B cell (primary cell): ENCODE measurements around the gene SETDB1. TPM values are rescaled to one million over a fixed set of nuclear protein-coding genes. Genes with fewer than 3 reads are reported as not detected.
A peak's percentile ranks its signal among the peaks of the same experiment; 100 is the strongest.
"Not testable (repeated sequence)": the region's sequence is repeated elsewhere in the genome, so short reads cannot be mapped to it uniquely, and the experiment has no call there.

Experiments used
- ATAC-seq: fragments of 200-7000 bp; cut with Tn5 transposase; one replicate; pipeline ENCODE4 v1.10.0; 2021; ENCODE audit warnings: low read depth, mild to moderate bottlenecking, moderate number of reproducible peaks, moderate library complexity
- CTCF ChIA-PET: fragments of 350-600 bp; sonication (Branson Sonifier 250); formaldehyde crosslinking; loops from one replicate; lab custom pipeline; 2021; ENCODE audit warnings: antibody characterized with exemption, inconsistent platforms; lab: Charles Lee
- POLR2A ChIA-PET: fragments of 350-600 bp; sonication (Branson Sonifier 250); formaldehyde crosslinking; loops from one replicate; lab custom pipeline; 2021; ENCODE audit warnings: antibody characterized with exemption; lab: Charles Lee
- DNase-seq: peaks from one replicate; pipeline ENCODE4 v3.0.0; 2013
- H2AFZ ChIP-seq: 2 replicates; pipeline ENCODE4 v1.6.1; 2012; ENCODE audit warnings: mild to moderate bottlenecking, low read depth, low read length; ENCODE audit not compliant: insufficient read depth, poor library complexity, severe bottlenecking
- H3K27ac ChIP-seq, 2 donors: 1 replicate in 1 of 2; 2 replicates in 1 of 2; pipeline ENCODE4 v1.5.1; 2012 to 2013; ENCODE audit warnings: low read length in 2 of 2, mild to moderate bottlenecking in 2 of 2, moderate library complexity in 1 of 2
- H3K27me3 ChIP-seq, 4 experiments: fragments of 200-600 bp in 1 of 4; sonication (generic) in 1 of 4; replicated peaks in 1 of 4; 1 replicate in 2 of 4; 2 replicates in 2 of 4; pipeline versions ENCODE4 v1.6.1 to v1.7.0; 2013 to 2016; ENCODE audit warnings: low read length in 3 of 4, mild to moderate bottlenecking in 2 of 4, mixed read lengths in 1 of 4, moderate library complexity in 1 of 4; ENCODE audit not compliant: insufficient read depth in 4 of 4, control insufficient read depth in 3 of 4; ENCODE audit errors: control extremely low read depth in 1 of 4
- H3K36me3 ChIP-seq, 2 experiments: replicated peaks in 1 of 2; 1 replicate in 1 of 2; 2 replicates in 1 of 2; pipeline versions ENCODE4 v1.6.1 to v1.7.1; 2013; ENCODE audit warnings: low read length in 1 of 2; ENCODE audit not compliant: insufficient read depth in 2 of 2, control insufficient read depth in 1 of 2; ENCODE audit errors: control extremely low read depth in 1 of 2, extremely low read depth in 1 of 2
- H3K4me1 ChIP-seq, 2 donors: fragments of 200-600 bp in 1 of 2; sonication (generic) in 1 of 2; 1 replicate in 1 of 2; 2 replicates in 1 of 2; pipeline versions ENCODE4 v1.5.1 to v1.6.1; 2013 to 2017; ENCODE audit warnings: low read length in 2 of 2; ENCODE audit not compliant: control insufficient read depth in 2 of 2, insufficient read depth in 2 of 2
- H3K4me2 ChIP-seq: replicated peaks from 2 replicates; pipeline ENCODE3; 2012; ENCODE audit warnings: mild to moderate bottlenecking, low read depth, low read length; ENCODE audit not compliant: poor library complexity, severe bottlenecking
- H3K4me3 ChIP-seq, 5 experiments: fragments of 200-600 bp in 1 of 5; sonication (generic) in 1 of 5; 1 replicate in 3 of 5; 2 replicates in 2 of 5; pipeline versions ENCODE4 v1.5.1 to v1.7.0; 2011 to 2016; ENCODE audit warnings: low read length in 4 of 5, mild to moderate bottlenecking in 4 of 5, low read depth in 2 of 5, control low read depth in 1 of 5, moderate library complexity in 1 of 5; ENCODE audit not compliant: insufficient read depth in 1 of 5; ENCODE audit errors: control extremely low read depth in 1 of 5, extremely low read depth in 1 of 5
- H3K79me2 ChIP-seq: fragments of 200-600 bp; sonication (generic); one replicate; pipeline ENCODE4 v1.6.0; 2016; ENCODE audit warnings: low read length; ENCODE audit not compliant: control insufficient read depth, insufficient read depth
- H3K9ac ChIP-seq: fragments of 200-600 bp; sonication (generic); 2 replicates; pipeline ENCODE4 v1.6.1; 2017; ENCODE audit warnings: mild to moderate bottlenecking, low read length, moderate library complexity
- H3K9me3 ChIP-seq, 3 donors: one replicate each; pipeline versions ENCODE4 v1.6.1 to v1.7.1; 2013; ENCODE audit warnings: low read length in 2 of 3; ENCODE audit not compliant: control insufficient read depth in 2 of 3, insufficient read depth in 1 of 3; ENCODE audit errors: control extremely low read depth in 1 of 3
- H4K20me1 ChIP-seq: 2 replicates; pipeline ENCODE4 v1.6.0; 2012; ENCODE audit warnings: mild to moderate bottlenecking, low read length; ENCODE audit not compliant: insufficient read depth, control insufficient read depth, poor library complexity, severe bottlenecking
- H3K27ac Mint-ChIP-seq: one replicate; pipeline ENCODE4 v1.8.0; 2021; ENCODE audit warnings: mixed read lengths
- H3K27me3 Mint-ChIP-seq: one replicate; pipeline ENCODE4 v1.8.0; 2021; ENCODE audit warnings: mixed read lengths
- H3K4me1 Mint-ChIP-seq: one replicate; pipeline ENCODE4 v1.8.0; 2021; ENCODE audit warnings: mixed read lengths
- H3K4me3 Mint-ChIP-seq: one replicate; pipeline ENCODE4 v1.8.0; 2021; ENCODE audit warnings: mixed read lengths
- H3K9me3 Mint-ChIP-seq: one replicate; pipeline ENCODE4 v1.8.0; 2022; ENCODE audit warnings: mixed read lengths; ENCODE audit not compliant: insufficient read depth
- EZH2 ChIP-seq: IDR thresholded peaks from 2 replicates; pipeline ENCODE4 v1.6.1; 2012; ENCODE audit warnings: borderline replicate concordance, low read depth, mild to moderate bottlenecking, moderate library complexity, low read length; ENCODE audit not compliant: insufficient read depth, poor library complexity, severe bottlenecking
- WGBS: methylation state at CpG from one replicate; pipeline ENCODE4 v1.1.5; 2013; ENCODE audit warnings: missing lambda C conversion rate; ENCODE audit not compliant: insufficient coverage; 5-methylcytosine and 5-hydroxymethylcytosine counted together
- intact Hi-C: fragments of 100-400 bp; cut with micrococcal nuclease; formaldehyde crosslinking; loops from one replicate; pipeline ENCODE4 v1.10.0; 2022
- polyA plus RNA-seq: library from polyadenylated mRNA; depleted of rRNA; stranded (reverse); fragments of >200 nt; gene quantifications from 2 replicates; pipeline ENCODE4 v1.2.3, GENCODE V29; 2012
- total RNA-seq, 2 donors: library from RNA; stranded (reverse); fragments of 120-200 nt in 1 of 2; gene quantifications; 1 replicate in 1 of 2; 2 replicates in 1 of 2; pipeline versions ENCODE4 v1.2.3 to v1.2.4, GENCODE V29; 2013 to 2022
- TF ChIP-seq, protein P1 (sequence below): fragments of 200-600 bp; IDR thresholded peaks from one replicate; pipeline ENCODE4 v1.8.0; 2022; ENCODE audit warnings: antibody characterized with exemption, mild to moderate bottlenecking

The SETDB1 gene
- total and polyA plus RNA-seq, 2 donors (not counting 1 experiment from before 2014, with no cell fraction given), result 57.4 to 115 TPM

DNA sequence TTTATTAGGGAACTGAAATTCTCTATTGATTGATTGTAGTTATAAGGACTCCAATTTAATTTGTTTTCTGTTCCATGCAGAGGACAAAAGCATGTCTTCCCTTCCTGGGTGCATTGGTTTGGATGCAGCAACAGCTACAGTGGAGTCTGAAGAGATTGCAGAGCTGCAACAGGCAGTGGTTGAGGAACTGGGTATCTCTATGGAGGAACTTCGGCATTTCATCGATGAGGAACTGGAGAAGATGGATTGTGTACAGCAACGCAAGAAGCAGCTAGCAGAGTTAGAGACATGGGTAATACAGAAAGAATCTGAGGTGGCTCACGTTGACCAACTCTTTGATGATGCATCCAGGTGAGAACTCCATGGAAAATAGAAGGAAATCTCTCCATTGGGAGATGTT, 1.5 kb downstream of the SETDB1 start:
- no peaks in the 10 kb centered on the region for H3K9me3 Mint-ChIP-seq
- peaks cover 2 to 14% (median 6%) of the 10 kb centered on the region in 3 donors for H3K9me3 ChIP-seq
- H3K4me3 ChIP-seq, result no peak overlapping the region
- intact Hi-C loops, result loop anchor here (2.0 to 5.0 kb wide), 3 partner anchors 51 to 300 kb away; partner anchors contain the start of genes ENSA and GOLPH3L
- H3K9ac ChIP-seq, result no peak overlapping the region
- no peaks in the 10 kb centered on the region for H3K27me3 ChIP-seq
- no peak for ATAC-seq
- TF ChIP-seq EZH2, result no peak
- TF ChIP-seq, protein P1, sequence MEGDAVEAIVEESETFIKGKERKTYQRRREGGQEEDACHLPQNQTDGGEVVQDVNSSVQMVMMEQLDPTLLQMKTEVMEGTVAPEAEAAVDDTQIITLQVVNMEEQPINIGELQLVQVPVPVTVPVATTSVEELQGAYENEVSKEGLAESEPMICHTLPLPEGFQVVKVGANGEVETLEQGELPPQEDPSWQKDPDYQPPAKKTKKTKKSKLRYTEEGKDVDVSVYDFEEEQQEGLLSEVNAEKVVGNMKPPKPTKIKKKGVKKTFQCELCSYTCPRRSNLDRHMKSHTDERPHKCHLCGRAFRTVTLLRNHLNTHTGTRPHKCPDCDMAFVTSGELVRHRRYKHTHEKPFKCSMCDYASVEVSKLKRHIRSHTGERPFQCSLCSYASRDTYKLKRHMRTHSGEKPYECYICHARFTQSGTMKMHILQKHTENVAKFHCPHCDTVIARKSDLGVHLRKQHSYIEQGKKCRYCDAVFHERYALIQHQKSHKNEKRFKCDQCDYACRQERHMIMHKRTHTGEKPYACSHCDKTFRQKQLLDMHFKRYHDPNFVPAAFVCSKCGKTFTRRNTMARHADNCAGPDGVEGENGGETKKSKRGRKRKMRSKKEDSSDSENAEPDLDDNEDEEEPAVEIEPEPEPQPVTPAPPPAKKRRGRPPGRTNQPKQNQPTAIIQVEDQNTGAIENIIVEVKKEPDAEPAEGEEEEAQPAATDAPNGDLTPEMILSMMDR, result no peak
- CTCF ChIA-PET, result interaction anchor here (0.7 to 0.9 kb wide), 2 partner anchors 50 to 478 kb away, joined by 3 read pairs; no protein-coding TSS in a partner anchor
- H3K4me1 Mint-ChIP-seq, result peaks cover 25% of the 10 kb centered on the region
- no peak overlapping the region for H3K27ac ChIP-seq
- no peak overlapping the region for H2AFZ ChIP-seq
- H3K4me2 ChIP-seq, result peak overlapping the region; percentile 85
- H3K36me3 ChIP-seq, result peaks cover 17 to 42% of the 10 kb centered on the region in 2 experiments
- H3K27me3 Mint-ChIP-seq, result no peaks in the 10 kb centered on the region
- peaks cover 41% of the 10 kb centered on the region for H3K79me2 ChIP-seq
- POLR2A ChIA-PET, result interaction anchor here (0.6 kb wide), 1 partner anchor 115 kb away, joined by 4 read pairs; no protein-coding TSS in a partner anchor
- H3K4me3 Mint-ChIP-seq, result peak overlapping the region; percentile 73
- H3K4me1 ChIP-seq, result peaks cover 11 to 13% of the 10 kb centered on the region in 2 donors
- H4K20me1 ChIP-seq, result no peaks in the 10 kb centered on the region
- DNase-seq, result no peak
- H3K27ac Mint-ChIP-seq, result peak overlapping the region; percentile 83
- WGBS, result 98% methylated on average over 4 of the region's 4 CpGs

DNA sequence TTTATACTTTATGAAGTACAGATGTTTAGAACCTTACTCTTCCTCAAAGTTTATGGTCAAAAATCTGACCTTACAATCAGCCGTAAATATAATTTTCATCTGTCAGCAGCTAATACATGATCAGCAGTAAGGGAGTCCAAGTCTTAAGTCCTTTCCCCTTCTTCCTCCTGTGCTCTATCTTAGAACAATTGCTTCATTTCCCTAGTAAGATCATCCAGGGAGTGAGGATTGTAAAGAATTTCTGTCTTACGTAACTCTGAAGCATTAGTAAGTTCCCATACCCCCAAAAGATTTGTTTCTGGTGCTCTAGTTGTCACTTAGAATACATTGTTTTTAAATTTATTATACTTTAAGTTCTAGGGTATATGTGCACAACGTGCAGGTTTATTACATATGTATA, 2.1 kb downstream of the SETDB1 start:
- TF ChIP-seq, protein P1, result no peak
- no peak for TF ChIP-seq EZH2
- no peaks in the 10 kb centered on the region for H4K20me1 ChIP-seq
- DNase-seq (no peak), ATAC-seq (no peak)
- H3K36me3 ChIP-seq, result peaks cover 18 to 47% of the 10 kb centered on the region in 2 experiments
- ChIA-PET CTCF (interaction anchor here (0.9 kb wide), 1 partner anchor 49 kb away, joined by 3 read pairs; no protein-coding TSS in a partner anchor), POLR2A (interaction anchor here (0.6 kb wide), 1 partner anchor 114 kb away, joined by 4 read pairs; no protein-coding TSS in a partner anchor)
- Mint-ChIP-seq H3K27me3 (no peaks in the 10 kb centered on the region), H3K9me3 (no peaks in the 10 kb centered on the region), H3K27ac (no peak overlapping the region), H3K4me1 (peaks cover 24% of the 10 kb centered on the region), H3K4me3 (peak overlapping the region; percentile 33)
- H3K79me2 ChIP-seq, result peaks cover 47% of the 10 kb centered on the region
- no peaks in the 10 kb centered on the region for H3K27me3 ChIP-seq
- no peak overlapping the region for H3K27ac ChIP-seq
- H3K4me2 ChIP-seq, result no peak overlapping the region
- intact Hi-C loops, result loop anchor here (5.0 kb wide), 1 partner anchor 301 kb away; the partner anchor contains the start of gene ENSA
- H3K9me3 ChIP-seq, result peaks cover 2 to 14% (median 6%) of the 10 kb centered on the region in 3 donors
- no peak overlapping the region for H3K9ac ChIP-seq
- peaks cover 10 to 12% of the 10 kb centered on the region in 2 donors for H3K4me1 ChIP-seq
- H3K4me3 ChIP-seq, result no peak overlapping the region
- no CpG with 5 or more reads among the region's 3 CpGs for WGBS
- H2AFZ ChIP-seq, result no peak overlapping the region

DNA sequence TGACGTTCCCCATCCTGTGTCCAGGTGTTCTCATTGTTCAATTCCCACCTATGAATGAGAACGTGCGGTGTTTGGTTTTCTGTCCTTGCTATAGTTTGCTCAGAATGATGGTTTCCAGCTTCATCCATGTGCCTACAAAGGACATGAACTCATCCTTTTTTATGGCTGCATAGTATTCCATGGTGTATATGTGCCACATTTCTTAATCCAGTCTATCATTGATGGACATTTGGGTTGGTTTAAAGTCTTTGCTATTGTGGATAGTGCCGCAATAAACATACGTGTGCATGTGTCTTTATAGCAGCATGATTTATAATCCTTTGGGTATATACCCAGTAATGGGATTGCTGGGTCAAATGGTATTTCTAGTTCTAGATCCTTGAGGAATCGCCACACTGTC, 2.6 kb downstream of the SETDB1 start:
- not testable (repeated sequence) for H3K4me3 Mint-ChIP-seq
- no CpG with 5 or more reads among the region's 6 CpGs for WGBS

More for the DNA sequence above, 2.6 kb downstream of the SETDB1 start:
- intact Hi-C loops, result loop anchor here (5.0 kb wide), 1 partner anchor 301 kb away; the partner anchor contains the start of gene ENSA
- Histone ChIP-seq H3K9me3 (peaks cover 2 to 14% (median 6%) of the 10 kb centered on the region in 3 donors), H3K36me3 (peaks cover 18 to 50% of the 10 kb centered on the region in 2 experiments), H3K79me2 (peaks cover 52% of the 10 kb centered on the region), H3K4me1 (peaks cover 10 to 12% of the 10 kb centered on the region in 2 donors)
- H3K4me2 ChIP-seq, H3K27ac ChIP-seq, H4K20me1 ChIP-seq, H2AFZ ChIP-seq, POLR2A ChIA-PET, ATAC-seq, H3K27ac Mint-ChIP-seq, H3K27me3 ChIP-seq, DNase-seq, H3K27me3 Mint-ChIP-seq, H3K4me3 ChIP-seq, CTCF ChIA-PET, H3K9ac ChIP-seq, H3K9me3 Mint-ChIP-seq: not testable (repeated sequence)
- peaks cover 24% of the 10 kb centered on the region for H3K4me1 Mint-ChIP-seq
